A673 (cell line): Measurements from ENCODE around the gene ANAPC16. TPM values are rescaled to one million over a fixed set of nuclear protein-coding genes. Genes with fewer than 3 reads are reported as not detected.

Experiments
- BruUV-seq: library from RNA; stranded (reverse); fragments of 400-500 nt; replicated peaks from 2 replicates; lab custom pipeline; 2021; lab: Mats Ljungman, UMichigan
- CTCF ChIA-PET: fragments of 300-600 bp; sonication (Branson Sonifier 250); formaldehyde crosslinking; loops from one replicate; lab custom pipeline; 2022; ENCODE audit warnings: antibody characterized with exemption; lab: Charles Lee
- POLR2A ChIA-PET: fragments of 300-600 bp; sonication (Branson Sonifier 250); formaldehyde crosslinking; loops from one replicate; lab custom pipeline; 2022; ENCODE audit warnings: antibody characterized with exemption; ENCODE audit not compliant: low non-redundant PET; lab: Charles Lee
- DNase-seq: peaks from one replicate; pipeline ENCODE4 v3.0.0-alpha.2; 2015; ENCODE audit warnings: low spot score
- H3K27ac ChIP-seq: fragments of 200-600 bp; sonication (generic); 2 replicates; pipeline ENCODE4 v1.5.1; 2016; ENCODE audit warnings: mixed run types, low read depth, mild to moderate bottlenecking, mixed read lengths, antibody characterized with exemption, low read length; ENCODE audit not compliant: poor library complexity, severe bottlenecking
- H3K27me3 ChIP-seq: fragments of 200-600 bp; sonication (generic); replicated peaks from 2 replicates; pipeline ENCODE4 v1.6.1; 2017; ENCODE audit warnings: mixed run types, low read depth, mild to moderate bottlenecking, mixed read lengths, antibody characterized with exemption, low read length; ENCODE audit not compliant: insufficient read depth, poor library complexity
- H3K36me3 ChIP-seq: fragments of 200-600 bp; sonication (generic); 2 replicates; pipeline ENCODE4 v1.6.1; 2016; ENCODE audit warnings: mixed run types, mild to moderate bottlenecking, mixed read lengths, antibody characterized with exemption, low read length; ENCODE audit not compliant: insufficient read depth, poor library complexity, severe bottlenecking
- H3K4me1 ChIP-seq: fragments of 200-600 bp; sonication (generic); 2 replicates; pipeline ENCODE4 v1.6.1; 2017; ENCODE audit warnings: mixed run types, mild to moderate bottlenecking, mixed read lengths, antibody characterized with exemption, low read length; ENCODE audit not compliant: insufficient read depth, poor library complexity, severe bottlenecking
- H3K4me3 ChIP-seq: fragments of 200-600 bp; sonication (generic); 2 replicates; pipeline ENCODE4 v1.5.1; 2016; ENCODE audit warnings: low read depth, mixed run types, mild to moderate bottlenecking, mixed read lengths, low read length; ENCODE audit not compliant: poor library complexity, severe bottlenecking
- H3K9me3 ChIP-seq: fragments of 200-600 bp; sonication (generic); 2 replicates; pipeline ENCODE4 v1.6.1; 2016; ENCODE audit warnings: mixed run types, low read depth, mild to moderate bottlenecking, mixed read lengths, antibody characterized with exemption, low read length; ENCODE audit not compliant: poor library complexity, severe bottlenecking
- CTCF ChIP-seq: fragments of 300-800, 200-600 bp; sonication (generic); conservative IDR thresholded peaks from 2 replicates; pipeline ENCODE4 v1.5.1; 2017; ENCODE audit warnings: low read depth, mild to moderate bottlenecking, antibody characterized with exemption, low read length, moderate library complexity, mixed read lengths
- EZH2 ChIP-seq: fragments of 200-600 bp; sonication (generic); IDR thresholded peaks from 2 replicates; pipeline ENCODE4 v1.6.1; 2017; ENCODE audit warnings: borderline replicate concordance, low read depth, mild to moderate bottlenecking, mixed read lengths, antibody characterized with exemption, low read length; ENCODE audit not compliant: poor library complexity, severe bottlenecking
- intact Hi-C: fragments of 100-400 bp; cut with micrococcal nuclease; formaldehyde crosslinking; loops from one replicate; pipeline ENCODE4 v1.10.0; 2022; ENCODE audit not compliant: unreplicated experiment
- total RNA-seq: library from RNA; stranded (reverse); gene quantifications from 2 replicates; pipeline ENCODE4 v1.2.3, GENCODE V29; 2021

Gene ANAPC16
- total RNA-seq, 1 experiment from 2014 or later = 57.6 TPM

DNA sequence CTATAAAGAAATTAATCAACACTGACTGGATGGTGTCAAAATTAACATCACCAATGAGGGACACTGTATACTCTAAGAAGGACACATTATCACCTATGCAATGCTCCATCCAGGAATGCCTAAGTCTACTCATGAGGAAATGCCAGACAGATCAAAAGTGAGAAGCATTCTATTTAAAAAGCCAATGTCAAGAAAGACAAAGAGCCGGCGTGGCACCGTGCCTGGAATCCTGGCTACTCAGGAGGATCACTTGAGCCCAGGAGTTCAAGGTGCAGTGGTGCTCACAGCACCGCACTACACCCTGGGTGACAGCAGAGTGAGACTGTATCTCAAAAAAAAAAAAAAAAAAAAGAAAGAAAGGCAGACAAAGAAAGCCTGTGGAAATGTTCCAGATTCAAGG is 45.5 kb upstream of the ANAPC16 start:
- Histone ChIP-seq H3K27me3 (no peaks in the 10 kb centered on the region), H3K4me1 (peaks cover 27% of the 10 kb centered on the region), H3K9me3 (no peaks in the 10 kb centered on the region), H3K36me3 (no peaks in the 10 kb centered on the region), H3K27ac (peak overlapping the region; percentile 37), H3K4me3 (no peak overlapping the region)
- BruUV-seq = no TSS peak
- TF ChIP-seq EZH2 = no peak
- no peak for TF ChIP-seq CTCF
- DNase-seq = no peak
- POLR2A ChIA-PET = no interaction called here
- CTCF ChIA-PET = no interaction called here
- intact Hi-C loops = no loop called here

GRCh38 chr10:72170733-72171132 is 45.1 kb upstream of the ANAPC16 start:
- no peak overlapping the region for H3K4me3 ChIP-seq
- no peak for DNase-seq
- H3K27ac ChIP-seq = peak overlapping the region; percentile 37
- H3K27me3 ChIP-seq = no peaks in the 10 kb centered on the region
- no peak for TF ChIP-seq EZH2
- no peak for TF ChIP-seq CTCF
- H3K4me1 ChIP-seq = peaks cover 32% of the 10 kb centered on the region
- H3K9me3 ChIP-seq = no peaks in the 10 kb centered on the region
- BruUV-seq = no TSS peak
- POLR2A ChIA-PET = no interaction called here
- CTCF ChIA-PET = no interaction called here
- H3K36me3 ChIP-seq = no peaks in the 10 kb centered on the region
- intact Hi-C loops = no loop called here

DNA sequence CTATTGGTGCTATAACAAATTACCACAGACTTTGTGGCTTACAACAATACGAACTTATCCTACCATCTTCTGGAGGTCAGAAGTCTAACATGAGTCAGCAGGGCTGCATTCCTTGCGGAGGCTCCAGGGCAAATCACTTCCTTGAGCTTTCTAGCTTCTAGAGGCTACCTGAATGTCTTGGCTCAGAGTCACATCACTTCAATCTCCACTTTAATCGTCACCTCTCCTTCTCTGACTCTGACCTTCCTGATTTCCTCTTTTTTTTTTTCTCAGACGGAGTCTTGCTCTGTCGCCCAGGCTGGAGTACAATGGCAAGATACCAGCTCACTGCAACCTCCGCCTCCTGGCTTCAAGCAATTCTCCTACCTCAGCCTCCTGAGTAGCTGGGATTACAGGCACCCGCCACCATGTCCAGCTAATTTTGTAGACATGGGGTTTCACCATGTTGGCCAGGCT is 44.6 kb upstream of the ANAPC16 start:
- Histone ChIP-seq H3K36me3 (no peaks in the 10 kb centered on the region), H3K27me3 (no peaks in the 10 kb centered on the region), H3K9me3 (no peaks in the 10 kb centered on the region), H3K4me1 (peaks cover 35% of the 10 kb centered on the region), H3K27ac (peak overlapping the region; percentile 22), H3K4me3 (no peak overlapping the region)
- CTCF ChIA-PET = no interaction called here
- POLR2A ChIA-PET = no interaction called here
- no TSS peak for BruUV-seq
- intact Hi-C loops = no loop called here
- no peak for TF ChIP-seq CTCF
- no peak for TF ChIP-seq EZH2
- DNase-seq = peak; percentile 50
